Suprapubic skin (tissue), 4 donors: ENCODE data around the gene MELTF. TPM values are rescaled to one million over a fixed set of nuclear protein-coding genes. Genes with fewer than 3 reads are reported as not detected.

Experiments
- DNase-seq, 2 donors: peaks; one replicate each; pipeline ENCODE4 v3.0.0-alpha.2; 2019; ENCODE audit warnings: low spot score in 2 of 2
- H3K27ac ChIP-seq: fragments of 200-600 bp; sonication (generic); one replicate; pipeline ENCODE4 v1.5.1; 2019
- H3K27me3 ChIP-seq: fragments of 200-600 bp; sonication (generic); one replicate; pipeline ENCODE4 v1.5.1; 2019
- H3K36me3 ChIP-seq: fragments of 200-600 bp; sonication (generic); one replicate; pipeline ENCODE4 v1.5.1; 2019
- H3K4me1 ChIP-seq: fragments of 200-600 bp; sonication (generic); one replicate; pipeline ENCODE4 v1.5.1; 2019
- H3K4me3 ChIP-seq: fragments of 200-600 bp; sonication (generic); one replicate; pipeline ENCODE4 v1.5.1; 2019; ENCODE audit warnings: mild to moderate bottlenecking
- H3K9me3 ChIP-seq: fragments of 200-600 bp; sonication (generic); one replicate; pipeline ENCODE4 v1.5.1; 2019
- EP300 ChIP-seq: sonication (generic); formaldehyde crosslinking; IDR thresholded peaks from one replicate; pipeline ENCODE4 v1.6.1; 2017; ENCODE audit warnings: antibody characterized with exemption
- POLR2A ChIP-seq, 2 donors: fragments of 450-650 bp; IDR thresholded peaks; one replicate each; pipeline ENCODE4 v1.6.1; 2017; ENCODE audit warnings: antibody characterized with exemption in 2 of 2, mild to moderate bottlenecking in 2 of 2, moderate library complexity in 2 of 2
- POLR2AphosphoS5 ChIP-seq, 3 donors: sonication (generic); formaldehyde crosslinking; IDR thresholded peaks; one replicate each; pipeline ENCODE4 v1.6.1; 2017; ENCODE audit warnings: antibody characterized with exemption in 3 of 3
- WGBS: methylation state at CpG from one replicate; pipeline ENCODE4 v1.1.5; 2018; 5-methylcytosine and 5-hydroxymethylcytosine counted together
- total RNA-seq, 4 donors: library from RNA; depleted of rRNA; stranded (reverse); fragments of >200 nt; gene quantifications; one replicate each; pipeline ENCODE4 v1.1.0, GENCODE V29; 2016
- TF ChIP-seq, protein P1 (sequence below), 2 donors: fragments of 200-600 bp in 1 of 2; fragments of 450-650 bp in 1 of 2; sonication (generic) in 1 of 2; IDR thresholded peaks; one replicate each; pipeline ENCODE4 v1.5.1; 2016 to 2019; ENCODE audit warnings: antibody characterized with exemption in 2 of 2, mild to moderate bottlenecking in 1 of 2, moderate library complexity in 1 of 2

Gene MELTF
- total RNA-seq, 4 donors from 2014 or later = 21.0 to 68.7 (median 34.4) TPM

DNA sequence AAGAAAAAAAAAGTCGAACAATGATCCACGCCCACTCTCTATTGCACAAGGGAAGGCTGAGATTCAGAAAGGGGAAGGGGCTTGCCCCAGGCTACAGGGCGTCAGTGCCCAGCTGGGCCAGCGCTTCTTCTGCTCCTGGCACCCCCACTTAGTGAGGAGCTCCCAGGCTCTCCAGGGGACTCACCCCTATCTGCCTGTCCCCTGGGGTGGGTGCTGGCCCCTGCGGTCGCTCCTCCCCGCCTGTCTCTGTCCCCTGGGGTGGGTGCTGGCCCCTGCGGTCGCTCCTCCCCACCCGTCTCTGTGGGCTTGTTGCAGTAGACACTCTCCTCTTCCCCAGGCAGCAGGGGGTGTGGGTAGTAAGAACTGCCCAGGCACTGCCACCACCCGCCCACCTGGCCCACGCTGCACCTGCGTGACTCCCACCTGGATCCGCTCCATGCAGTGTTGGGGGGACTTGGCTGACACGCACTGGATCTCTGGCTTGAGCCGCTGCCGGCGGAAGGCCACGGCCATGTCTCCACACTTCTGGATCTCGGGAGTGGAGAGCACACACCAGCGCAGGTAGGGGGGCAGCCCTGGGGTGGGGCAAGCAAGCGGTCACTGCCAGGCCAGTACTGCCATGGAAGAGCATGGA is 14.6 kb downstream of the MELTF start:
- H3K36me3 ChIP-seq = no peaks in the 10 kb centered on the region
- no peak for TF ChIP-seq EP300
- TF ChIP-seq, protein P1, sequence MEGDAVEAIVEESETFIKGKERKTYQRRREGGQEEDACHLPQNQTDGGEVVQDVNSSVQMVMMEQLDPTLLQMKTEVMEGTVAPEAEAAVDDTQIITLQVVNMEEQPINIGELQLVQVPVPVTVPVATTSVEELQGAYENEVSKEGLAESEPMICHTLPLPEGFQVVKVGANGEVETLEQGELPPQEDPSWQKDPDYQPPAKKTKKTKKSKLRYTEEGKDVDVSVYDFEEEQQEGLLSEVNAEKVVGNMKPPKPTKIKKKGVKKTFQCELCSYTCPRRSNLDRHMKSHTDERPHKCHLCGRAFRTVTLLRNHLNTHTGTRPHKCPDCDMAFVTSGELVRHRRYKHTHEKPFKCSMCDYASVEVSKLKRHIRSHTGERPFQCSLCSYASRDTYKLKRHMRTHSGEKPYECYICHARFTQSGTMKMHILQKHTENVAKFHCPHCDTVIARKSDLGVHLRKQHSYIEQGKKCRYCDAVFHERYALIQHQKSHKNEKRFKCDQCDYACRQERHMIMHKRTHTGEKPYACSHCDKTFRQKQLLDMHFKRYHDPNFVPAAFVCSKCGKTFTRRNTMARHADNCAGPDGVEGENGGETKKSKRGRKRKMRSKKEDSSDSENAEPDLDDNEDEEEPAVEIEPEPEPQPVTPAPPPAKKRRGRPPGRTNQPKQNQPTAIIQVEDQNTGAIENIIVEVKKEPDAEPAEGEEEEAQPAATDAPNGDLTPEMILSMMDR (IDR thresholded peaks at IDR 0.05) = no peak
- TF ChIP-seq POLR2AphosphoS5 (IDR thresholded peaks at IDR 0.05) = no peak
- TF ChIP-seq POLR2A (IDR thresholded peaks at IDR 0.05) = no peak
- no peak overlapping the region for H3K4me3 ChIP-seq
- no peak for DNase-seq
- H3K9me3 ChIP-seq = no peaks in the 10 kb centered on the region
- no peaks in the 10 kb centered on the region for H3K4me1 ChIP-seq
- no peak overlapping the region for H3K27ac ChIP-seq
- WGBS = 89% methylated on average over 15 of the region's 22 CpGs
- no peaks in the 10 kb centered on the region for H3K27me3 ChIP-seq

- H3K9me3 ChIP-seq = no peaks in the 10 kb centered on the region
- no peaks in the 10 kb centered on the region for H3K27me3 ChIP-seq
- no peaks in the 10 kb centered on the region for H3K4me1 ChIP-seq
- no peak overlapping the region for H3K27ac ChIP-seq
- H3K36me3 ChIP-seq = no peaks in the 10 kb centered on the region
- no peak overlapping the region for H3K4me3 ChIP-seq
- WGBS = 93% methylated on average over 6 of the region's 6 CpGs
- TF ChIP-seq POLR2A (IDR thresholded peaks at IDR 0.05) (no peak), EP300 (no peak), POLR2AphosphoS5 (IDR thresholded peaks at IDR 0.05) (no peak)
- TF ChIP-seq, protein P1 (IDR thresholded peaks at IDR 0.05) = no peak
- DNase-seq = no peak
Measured at GRCh38 chr3:197014024-197014423, 15.6 kb downstream of the MELTF start.

DNA sequence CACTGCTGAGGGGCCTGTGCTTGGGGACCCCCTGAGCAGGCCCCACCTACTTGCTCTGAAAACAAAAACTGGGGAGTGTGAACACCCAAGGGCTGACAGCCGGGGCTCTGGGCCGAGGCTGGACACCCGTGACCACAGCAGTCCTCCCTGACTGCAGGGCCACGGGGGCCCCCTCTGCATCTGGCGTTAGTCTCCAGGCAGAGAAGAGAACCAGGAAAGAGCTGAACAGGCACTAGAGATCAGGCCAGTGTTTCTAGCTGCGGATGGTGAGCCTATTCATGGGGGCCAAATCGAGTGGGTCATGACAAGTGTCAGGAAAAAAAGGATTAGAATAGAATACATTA is 17.1 kb downstream of the MELTF start:
- H3K27ac ChIP-seq = no peak overlapping the region
- TF ChIP-seq POLR2A (IDR thresholded peaks at IDR 0.05) = no peak
- TF ChIP-seq, protein P1 (IDR thresholded peaks at IDR 0.05) = no peak
- no peak for TF ChIP-seq EP300
- TF ChIP-seq POLR2AphosphoS5 (IDR thresholded peaks at IDR 0.05) = no peak
- H3K4me3 ChIP-seq = no peak overlapping the region
- DNase-seq = no peak
- H3K9me3 ChIP-seq = no peaks in the 10 kb centered on the region
- H3K36me3 ChIP-seq = no peaks in the 10 kb centered on the region
- H3K27me3 ChIP-seq = no peaks in the 10 kb centered on the region
- H3K4me1 ChIP-seq = no peaks in the 10 kb centered on the region
- WGBS = 84% methylated on average over 7 of the region's 7 CpGs

GRCh38 chr3:197011780-197012539 is 17.7 kb downstream of the MELTF start:
- no peaks in the 10 kb centered on the region for H3K36me3 ChIP-seq
- no peak for DNase-seq
- no peaks in the 10 kb centered on the region for H3K9me3 ChIP-seq
- no peaks in the 10 kb centered on the region for H3K4me1 ChIP-seq
- 83% methylated on average over 14 of the region's 25 CpGs for WGBS
- TF ChIP-seq, protein P1 (IDR thresholded peaks at IDR 0.05) = no peak
- TF ChIP-seq POLR2A (IDR thresholded peaks at IDR 0.05) (no peak), POLR2AphosphoS5 (IDR thresholded peaks at IDR 0.05) (no peak), EP300 (no peak)
- no peaks in the 10 kb centered on the region for H3K27me3 ChIP-seq
- H3K27ac ChIP-seq = no peak overlapping the region
- no peak overlapping the region for H3K4me3 ChIP-seq

DNA sequence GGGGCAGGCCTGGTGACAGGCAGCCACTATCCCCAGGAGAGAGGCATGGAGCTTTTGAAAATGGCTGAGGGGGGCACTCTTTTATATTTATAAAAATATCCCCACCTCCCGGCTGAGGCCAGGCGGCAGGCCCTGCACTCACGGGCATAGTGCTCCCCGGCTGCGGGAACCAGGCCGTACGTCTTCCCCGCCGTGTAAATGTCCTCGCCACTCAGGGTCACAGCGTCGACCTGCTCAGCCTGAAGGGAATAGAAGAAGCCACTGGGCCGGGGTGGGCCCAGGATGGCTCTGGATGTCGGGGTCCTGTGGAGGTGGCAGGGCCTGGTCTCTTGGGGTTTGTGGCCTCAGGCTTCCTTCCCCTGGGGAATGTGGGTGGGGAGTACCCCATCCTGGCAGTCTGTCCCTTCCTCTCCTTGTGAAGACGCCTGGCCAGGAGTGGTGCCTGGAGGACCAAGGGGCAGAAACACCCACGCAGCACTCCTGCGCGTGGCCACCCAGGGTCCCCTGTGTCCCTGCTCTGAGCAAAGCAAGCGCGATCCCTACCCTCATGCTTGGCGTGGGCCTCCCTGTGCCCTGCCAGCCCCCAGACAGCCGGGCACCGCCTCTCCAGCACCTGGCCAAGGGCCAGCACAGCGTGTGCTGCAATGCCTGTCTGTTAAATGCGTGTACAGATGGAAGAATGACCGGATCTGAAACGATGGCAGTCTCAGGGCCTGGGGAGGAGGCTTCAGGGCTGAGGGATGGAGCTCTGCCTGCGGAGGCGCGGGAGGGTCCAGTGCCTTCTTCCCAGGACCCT is 18.9 kb downstream of the MELTF start:
- H3K27ac ChIP-seq = no peak overlapping the region
- no peaks in the 10 kb centered on the region for H3K27me3 ChIP-seq
- H3K4me3 ChIP-seq = no peak overlapping the region
- H3K9me3 ChIP-seq = no peaks in the 10 kb centered on the region
- WGBS = 88% methylated on average over 15 of the region's 30 CpGs
- TF ChIP-seq EP300 (no peak), POLR2AphosphoS5 (IDR thresholded peaks at IDR 0.05) (no peak), POLR2A (IDR thresholded peaks at IDR 0.05) (no peak)
- TF ChIP-seq, protein P1 (IDR thresholded peaks at IDR 0.05) = no peak
- H3K36me3 ChIP-seq = no peaks in the 10 kb centered on the region
- no peak for DNase-seq
- no peaks in the 10 kb centered on the region for H3K4me1 ChIP-seq
